Heart left ventricle (tissue), 16 donors: Measurements from ENCODE around the gene ATP5MC2. TPM values are rescaled to one million over a fixed set of nuclear protein-coding genes. Genes with fewer than 3 reads are reported as not detected.

Source experiments
- ATAC-seq, 4 donors: fragments of 200-7000 bp; cut with Tn5 transposase; one replicate each; pipeline ENCODE4 v1.9.1; 2020 to 2022; ENCODE audit warnings: moderate library complexity in 4 of 4, mild to moderate bottlenecking in 3 of 4, moderate number of reproducible peaks in 1 of 4
- DNase-seq, 5 donors: peaks; one replicate each; pipeline ENCODE4 v3.0.0-alpha.2; 2020
- H3K27ac ChIP-seq, 12 donors: fragments of 200-600 bp; sonication (generic) in 4 of 12; one replicate each; pipeline versions ENCODE4 v1.5.0 to v1.8.0; 2016 to 2022; ENCODE audit warnings: mild to moderate bottlenecking in 2 of 12
- H3K27me3 ChIP-seq, 9 donors: fragments of 200-600 bp; sonication (generic) in 2 of 9; one replicate each; pipeline versions ENCODE4 v1.5.1 to v1.8.0; 2016 to 2022; ENCODE audit warnings: mild to moderate bottlenecking in 3 of 9
- H3K36me3 ChIP-seq, 9 donors: fragments of 200-600 bp; sonication (generic) in 2 of 9; one replicate each; pipeline versions ENCODE4 v1.5.0 to v1.8.0; 2018 to 2022; ENCODE audit warnings: mild to moderate bottlenecking in 2 of 9
- H3K4me1 ChIP-seq, 12 donors: fragments of 200-600 bp; sonication (generic) in 4 of 12; one replicate each; pipeline versions ENCODE4 v1.5.0 to v1.8.0; 2016 to 2022; ENCODE audit warnings: mild to moderate bottlenecking in 3 of 12
- H3K4me3 ChIP-seq, 12 donors: fragments of 200-600 bp; sonication (generic) in 4 of 12; one replicate each; pipeline versions ENCODE4 v1.5.0 to v1.8.0; 2017 to 2022; ENCODE audit warnings: mild to moderate bottlenecking in 9 of 12, moderate library complexity in 4 of 12
- H3K9me3 ChIP-seq, 12 donors: fragments of 200-600 bp; sonication (generic) in 4 of 12; one replicate each; pipeline versions ENCODE4 v1.5.0 to v1.8.0; 2016 to 2022; ENCODE audit warnings: mild to moderate bottlenecking in 1 of 12
- POLR2A ChIP-seq, 2 donors: fragments of 450-650 bp; IDR thresholded peaks; one replicate each; pipeline ENCODE4 v1.6.1; 2017; ENCODE audit warnings: antibody characterized with exemption in 2 of 2, mild to moderate bottlenecking in 2 of 2, moderate library complexity in 2 of 2
- WGBS, 4 donors: extraction: QIAGEN DNeasy Blood & Tissue Kit in 2 of 4; methylation state at CpG; one replicate each; pipeline versions ENCODE4 v1.1.5 to v1.1.7; 2013 to 2018; 5-methylcytosine and 5-hydroxymethylcytosine counted together
- intact Hi-C, 10 donors: fragments of 100-400 bp; cut with DNase I; formaldehyde crosslinking; loops; one replicate each; pipeline versions ENCODE4 v1.11.1 to v1.14.2; 2022
- polyA plus RNA-seq, 2 donors: library from polyadenylated mRNA; stranded (reverse); fragments of 200-250 nt; gene quantifications; one replicate each; pipeline ENCODE4 v1.2.3, GENCODE V29; 2013
- total RNA-seq, 9 donors: library from RNA; depleted of rRNA in 2 of 9; stranded (reverse); fragments of >200 nt in 2 of 9; fragmentation: NEBNext Ultra II Directional in 3 of 9; extraction: Animal tissue kit (Norgen Biotek cat#: 25700) in 3 of 9; gene quantifications; one replicate each; pipeline versions ENCODE4 v1.1.0 to v1.2.4, GENCODE V29; 2016 to 2023
- TF ChIP-seq, protein P1 (sequence below), 12 donors: fragments of 200-600 bp; sonication (generic) in 4 of 12; IDR thresholded peaks; one replicate each; pipeline versions ENCODE4 v1.5.0 to v1.8.0; 2018 to 2022; ENCODE audit warnings: antibody characterized with exemption in 12 of 12, mild to moderate bottlenecking in 5 of 12
- donor health status: ischemic (EF 13 %, LVEDD 7.1; RV severe dilation, severe dysfunction).
- donor health status: healthy with polysubstance abuse.
- donor health status: DM: no; HTN: yes; CAD: no.
- donor health status: DM: no; HTN: no; CAD: no.
- donor health status: ischemic (EF 25% LVEDD 6.9; RV normal size, moderate dysfunction).
- donor health status: ischemic (EF 25% LVEDD 5.7; RV mildly dilated, moderate dysfunction).
- donor health status: healthy.
- donor health status: DM: yes; HTN: yes; CAD: no.
- donor health status: ischemic (EF 35%, LVEDD 5.7; RV mildly dilated, moderate dysfunction).
- donor health status: nonischemic (EF 11% LVEDD 7.7; RV severe dilation, severe dysfunction).
- donor health status: DM: yes; HTN: yes; CAD: no.
- donor health status: PGD.
- donor health status: ischemic (EF 29% LVEDD 5.4; RV normal size, mild dysfunction).
- donor health status: nonischemic (EF 23%, LVEDD 6.1; RV moderate dilation, normal function).

The ATP5MC2 gene
- total and polyA plus RNA-seq, 11 donors = 392 to 753 (median 555) TPM

DNA sequence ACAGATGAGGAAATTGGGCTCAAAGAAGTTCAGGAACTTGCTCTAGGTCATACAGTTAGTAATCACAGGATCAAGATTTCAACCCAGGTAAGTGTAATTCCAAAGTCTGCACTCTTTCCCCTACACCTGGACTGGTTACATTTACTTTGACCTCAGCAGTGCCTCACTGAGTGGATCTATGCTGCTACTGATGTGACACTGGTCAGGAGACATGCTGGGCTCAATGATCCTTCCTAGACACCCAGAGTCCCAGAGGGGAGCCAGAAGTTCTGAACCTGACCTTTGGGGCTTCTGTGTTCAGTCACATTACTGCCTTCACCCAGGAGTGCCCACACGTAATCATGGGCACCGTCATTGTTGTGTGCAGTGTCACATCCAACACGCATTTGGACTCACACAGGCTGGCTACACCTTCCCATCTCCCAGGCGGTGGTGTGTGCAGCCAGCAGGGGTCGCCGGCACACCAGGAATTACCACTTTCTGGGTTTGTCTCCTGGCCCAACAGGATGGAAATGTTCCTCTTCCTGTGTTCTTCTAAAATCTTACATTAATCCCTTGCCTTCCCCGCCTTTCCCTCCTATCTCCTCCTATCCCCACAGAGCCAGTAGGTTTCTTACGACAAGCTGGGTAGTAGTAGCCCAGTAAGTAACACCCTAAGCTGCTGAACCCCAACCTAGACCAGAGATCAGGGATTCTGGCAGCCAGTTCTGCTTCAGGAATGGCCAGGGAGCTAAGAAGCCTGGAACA is 25.8 kb upstream of the ATP5MC2 start:
- intact Hi-C loops = loop anchor here (1.0 to 2.0 kb wide), 4 partner anchors 41 to 45 kb away; no protein-coding TSS in a partner anchor
- 1 to 3% (median 2%) methylated on average over 8 of the region's 8 CpGs for WGBS, 4 donors
- Histone ChIP-seq H3K4me1 (peaks cover 0 to 5% (median 0%) of the 10 kb centered on the region in 12 donors), H3K27me3 (peaks cover 9 to 71% (median 21%) of the 10 kb centered on the region in 9 donors), H3K9me3 (no peaks in the 10 kb centered on the region), H3K36me3 (no peaks in the 10 kb centered on the region), H3K4me3 (no peak overlapping the region), H3K27ac (no peak overlapping the region)
- ATAC-seq (peak; percentile 86 to 96 (median 92)), DNase-seq (peak; percentile 75 to 87 (median 80))
- TF ChIP-seq, protein P1, sequence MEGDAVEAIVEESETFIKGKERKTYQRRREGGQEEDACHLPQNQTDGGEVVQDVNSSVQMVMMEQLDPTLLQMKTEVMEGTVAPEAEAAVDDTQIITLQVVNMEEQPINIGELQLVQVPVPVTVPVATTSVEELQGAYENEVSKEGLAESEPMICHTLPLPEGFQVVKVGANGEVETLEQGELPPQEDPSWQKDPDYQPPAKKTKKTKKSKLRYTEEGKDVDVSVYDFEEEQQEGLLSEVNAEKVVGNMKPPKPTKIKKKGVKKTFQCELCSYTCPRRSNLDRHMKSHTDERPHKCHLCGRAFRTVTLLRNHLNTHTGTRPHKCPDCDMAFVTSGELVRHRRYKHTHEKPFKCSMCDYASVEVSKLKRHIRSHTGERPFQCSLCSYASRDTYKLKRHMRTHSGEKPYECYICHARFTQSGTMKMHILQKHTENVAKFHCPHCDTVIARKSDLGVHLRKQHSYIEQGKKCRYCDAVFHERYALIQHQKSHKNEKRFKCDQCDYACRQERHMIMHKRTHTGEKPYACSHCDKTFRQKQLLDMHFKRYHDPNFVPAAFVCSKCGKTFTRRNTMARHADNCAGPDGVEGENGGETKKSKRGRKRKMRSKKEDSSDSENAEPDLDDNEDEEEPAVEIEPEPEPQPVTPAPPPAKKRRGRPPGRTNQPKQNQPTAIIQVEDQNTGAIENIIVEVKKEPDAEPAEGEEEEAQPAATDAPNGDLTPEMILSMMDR (IDR thresholded peaks at IDR 0.05) = peak; percentile 81 to 96 (median 92)
- TF ChIP-seq POLR2A (IDR thresholded peaks at IDR 0.05) = no peak

- intact Hi-C loops = loop anchor here in 1 of 10 donors (2.0 kb wide), 1 partner anchor 44 kb away; no protein-coding TSS in a partner anchor
- ATAC-seq = no peak
- H3K27ac ChIP-seq = no peak overlapping the region
- WGBS, 4 donors = 49 to 68% (median 55%) methylated on average over 6 of the region's 6 CpGs
- no peak overlapping the region for H3K4me3 ChIP-seq
- no peak for TF ChIP-seq POLR2A (IDR thresholded peaks at IDR 0.05)
- TF ChIP-seq, protein P1 (IDR thresholded peaks at IDR 0.05) = no peak
- H3K4me1 ChIP-seq = peaks cover 0 to 16% (median 5%) of the 10 kb centered on the region in 12 donors
- no peak for DNase-seq
- H3K9me3 ChIP-seq = no peaks in the 10 kb centered on the region
- no peaks in the 10 kb centered on the region for H3K36me3 ChIP-seq
- H3K27me3 ChIP-seq = peaks cover 11 to 78% (median 31%) of the 10 kb centered on the region in 9 donors
These were observed 24.7 kb upstream of the ATP5MC2 start for GRCh38 chr12:53700567-53700966.

DNA sequence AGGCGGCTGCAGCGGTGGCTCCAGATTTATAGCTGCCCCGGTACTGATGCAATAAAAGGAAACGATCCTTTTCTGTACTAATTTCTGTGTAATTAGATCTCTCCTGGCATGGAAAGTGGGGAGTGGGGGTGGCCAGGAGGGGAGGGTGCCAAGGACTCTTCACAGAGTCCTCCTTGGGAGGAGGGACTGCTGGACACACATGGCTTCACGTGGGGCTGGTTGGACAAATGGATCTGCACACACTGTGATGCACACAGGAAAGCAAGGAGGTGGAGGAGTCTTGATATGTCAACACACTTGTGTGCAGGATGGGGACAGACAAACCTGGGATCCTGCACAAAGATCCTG is 23.8 kb upstream of the ATP5MC2 start:
- intact Hi-C loops = loop anchor here in 1 of 10 donors (2.0 kb wide), 1 partner anchor 45 kb away; no protein-coding TSS in a partner anchor
- H3K27me3 ChIP-seq = peaks cover 16 to 87% (median 41%) of the 10 kb centered on the region in 9 donors

More for the DNA sequence above, 23.8 kb upstream of the ATP5MC2 start:
- H3K9me3 ChIP-seq = no peaks in the 10 kb centered on the region
- ATAC-seq (no peak), DNase-seq (no peak)
- TF ChIP-seq, protein P1 (IDR thresholded peaks at IDR 0.05) = no peak
- no peak for TF ChIP-seq POLR2A (IDR thresholded peaks at IDR 0.05)
- H3K27ac ChIP-seq = no peak overlapping the region
- 64 to 76% (median 70%) methylated on average over 5 of the region's 5 CpGs for WGBS, 4 donors
- no peak overlapping the region for H3K4me3 ChIP-seq
- no peaks in the 10 kb centered on the region for H3K36me3 ChIP-seq
- peaks cover 0 to 23% (median 14%) of the 10 kb centered on the region in 12 donors for H3K4me1 ChIP-seq
